Measurements from ENCODE around the gene THAP4. TPM values are rescaled to one million over a fixed set of nuclear protein-coding genes. Genes with fewer than 3 reads are reported as not detected.

The THAP4 gene
- total and polyA plus RNA-seq, 2 experiments from 2014 or later, result 62.9 to 80.4 TPM

DNA sequence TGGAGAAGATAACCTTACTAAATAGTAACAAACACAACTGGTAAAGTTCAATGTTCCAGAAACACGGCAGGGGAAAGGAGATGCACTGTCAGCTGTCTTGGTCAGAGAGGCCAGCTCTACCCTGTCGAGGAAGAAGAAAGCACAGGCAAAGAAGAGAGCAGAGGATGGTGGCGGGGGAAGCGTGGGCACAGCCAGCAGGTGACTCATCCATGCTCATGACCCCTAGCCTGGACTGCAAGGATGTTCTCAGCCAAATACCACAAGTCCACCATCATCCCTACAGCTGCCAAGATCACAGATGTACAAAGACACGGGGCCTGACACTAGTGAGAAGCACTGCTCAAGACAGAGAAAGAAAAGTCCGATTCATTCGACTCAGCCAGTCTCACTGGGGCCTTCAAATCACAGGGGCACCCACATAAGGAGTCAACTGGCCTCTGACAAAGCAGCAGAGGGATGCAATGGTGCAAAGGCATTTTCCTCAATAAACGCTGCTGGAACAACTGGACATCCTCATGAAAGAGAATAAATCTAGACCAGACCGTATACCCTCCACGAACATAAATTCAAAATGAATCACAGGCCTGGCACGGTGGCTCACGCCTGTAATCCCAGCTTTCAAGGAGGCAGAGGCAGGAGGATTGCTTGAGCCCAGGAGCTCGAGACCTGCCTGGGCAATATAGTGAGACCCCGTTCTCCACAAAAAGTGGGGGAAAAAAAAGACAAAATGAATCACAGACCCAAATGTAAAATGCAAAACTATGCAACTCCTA is 44.1 kb upstream of the THAP4 start:
- ATAC-seq, result no peak
- Mint-ChIP-seq H3K4me1 (peaks cover 5% of the 10 kb centered on the region; the same call in 1 of the 3 replicates), H3K27me3 (ENCODE audit: insufficient read depth, low read depth, poor library complexity) (peaks cover 12% of the 10 kb centered on the region), H3K4me3 (no peak overlapping the region), H3K36me3 (ENCODE audit: low read depth) (peaks cover 91% of the 10 kb centered on the region), H3K9me3 (no peaks in the 10 kb centered on the region; the same call in 2 of the 3 replicates), H3K27ac (no peak overlapping the region)
- 0 out of 2 replicates have a peak, but pooled peaks cover 4% of the 10 kb centered on the region for H3F3A ChIP-seq (replicated peaks; ENCODE audit: low read depth)
- H3K4me1 ChIP-seq (ENCODE audit: insufficient read depth), result peaks cover 6% of the 10 kb centered on the region; the same call in 1 of the 2 replicates
- H2AFZ ChIP-seq, result no peak overlapping the region
- H3K9me2 ChIP-seq (ENCODE audit: insufficient read depth), result no peaks in the 10 kb centered on the region
- no peaks in the 10 kb centered on the region for H3K27me3 ChIP-seq (ENCODE audit: insufficient read depth)
- peaks cover 18% of the 10 kb centered on the region for H4K20me1 ChIP-seq (replicated peaks; ENCODE audit: insufficient read depth)
- no peak overlapping the region for H3K27ac ChIP-seq (ENCODE audit: low read depth)
- peaks cover 44% of the 10 kb centered on the region for H3K79me2 ChIP-seq (replicated peaks; ENCODE audit: insufficient read depth)
- peaks cover 35% of the 10 kb centered on the region for H3K36me3 ChIP-seq (ENCODE audit: insufficient read depth)
- H3K4me3 ChIP-seq, result no peak overlapping the region
- no peak overlapping the region for H3K4me2 ChIP-seq
- no peak for DNase-seq (ENCODE audit: low spot score)
- TF ChIP-seq EZH2 (IDR thresholded peaks at IDR 0.05; ENCODE audit: low read depth, unreplicated experiment) (no peak), ZNF331 (CRISPR knock-in tag; IDR thresholded peaks at IDR 0.05; ENCODE audit: low read depth) (no peak), JUNB (IDR thresholded peaks at IDR 0.05; ENCODE audit: unreplicated experiment) (no peak), EZH2phosphoT487 (IDR thresholded peaks at IDR 0.05; ENCODE audit: unreplicated experiment) (no peak), POLR2AphosphoS5 (IDR thresholded peaks at IDR 0.05; ENCODE audit: low read depth) (no peak), NANOG (IDR thresholded peaks at IDR 0.05; ENCODE audit: borderline replicate concordance) (no peak), STAT1 (IDR thresholded peaks at IDR 0.05; ENCODE audit: unreplicated experiment) (no peak), ZNF114 (CRISPR knock-in tag; IDR thresholded peaks at IDR 0.05) (no peak), CREB1 (CRISPR knock-in tag; IDR thresholded peaks at IDR 0.05; ENCODE audit: low read depth) (no peak)
- TF ChIP-seq, protein P1, sequence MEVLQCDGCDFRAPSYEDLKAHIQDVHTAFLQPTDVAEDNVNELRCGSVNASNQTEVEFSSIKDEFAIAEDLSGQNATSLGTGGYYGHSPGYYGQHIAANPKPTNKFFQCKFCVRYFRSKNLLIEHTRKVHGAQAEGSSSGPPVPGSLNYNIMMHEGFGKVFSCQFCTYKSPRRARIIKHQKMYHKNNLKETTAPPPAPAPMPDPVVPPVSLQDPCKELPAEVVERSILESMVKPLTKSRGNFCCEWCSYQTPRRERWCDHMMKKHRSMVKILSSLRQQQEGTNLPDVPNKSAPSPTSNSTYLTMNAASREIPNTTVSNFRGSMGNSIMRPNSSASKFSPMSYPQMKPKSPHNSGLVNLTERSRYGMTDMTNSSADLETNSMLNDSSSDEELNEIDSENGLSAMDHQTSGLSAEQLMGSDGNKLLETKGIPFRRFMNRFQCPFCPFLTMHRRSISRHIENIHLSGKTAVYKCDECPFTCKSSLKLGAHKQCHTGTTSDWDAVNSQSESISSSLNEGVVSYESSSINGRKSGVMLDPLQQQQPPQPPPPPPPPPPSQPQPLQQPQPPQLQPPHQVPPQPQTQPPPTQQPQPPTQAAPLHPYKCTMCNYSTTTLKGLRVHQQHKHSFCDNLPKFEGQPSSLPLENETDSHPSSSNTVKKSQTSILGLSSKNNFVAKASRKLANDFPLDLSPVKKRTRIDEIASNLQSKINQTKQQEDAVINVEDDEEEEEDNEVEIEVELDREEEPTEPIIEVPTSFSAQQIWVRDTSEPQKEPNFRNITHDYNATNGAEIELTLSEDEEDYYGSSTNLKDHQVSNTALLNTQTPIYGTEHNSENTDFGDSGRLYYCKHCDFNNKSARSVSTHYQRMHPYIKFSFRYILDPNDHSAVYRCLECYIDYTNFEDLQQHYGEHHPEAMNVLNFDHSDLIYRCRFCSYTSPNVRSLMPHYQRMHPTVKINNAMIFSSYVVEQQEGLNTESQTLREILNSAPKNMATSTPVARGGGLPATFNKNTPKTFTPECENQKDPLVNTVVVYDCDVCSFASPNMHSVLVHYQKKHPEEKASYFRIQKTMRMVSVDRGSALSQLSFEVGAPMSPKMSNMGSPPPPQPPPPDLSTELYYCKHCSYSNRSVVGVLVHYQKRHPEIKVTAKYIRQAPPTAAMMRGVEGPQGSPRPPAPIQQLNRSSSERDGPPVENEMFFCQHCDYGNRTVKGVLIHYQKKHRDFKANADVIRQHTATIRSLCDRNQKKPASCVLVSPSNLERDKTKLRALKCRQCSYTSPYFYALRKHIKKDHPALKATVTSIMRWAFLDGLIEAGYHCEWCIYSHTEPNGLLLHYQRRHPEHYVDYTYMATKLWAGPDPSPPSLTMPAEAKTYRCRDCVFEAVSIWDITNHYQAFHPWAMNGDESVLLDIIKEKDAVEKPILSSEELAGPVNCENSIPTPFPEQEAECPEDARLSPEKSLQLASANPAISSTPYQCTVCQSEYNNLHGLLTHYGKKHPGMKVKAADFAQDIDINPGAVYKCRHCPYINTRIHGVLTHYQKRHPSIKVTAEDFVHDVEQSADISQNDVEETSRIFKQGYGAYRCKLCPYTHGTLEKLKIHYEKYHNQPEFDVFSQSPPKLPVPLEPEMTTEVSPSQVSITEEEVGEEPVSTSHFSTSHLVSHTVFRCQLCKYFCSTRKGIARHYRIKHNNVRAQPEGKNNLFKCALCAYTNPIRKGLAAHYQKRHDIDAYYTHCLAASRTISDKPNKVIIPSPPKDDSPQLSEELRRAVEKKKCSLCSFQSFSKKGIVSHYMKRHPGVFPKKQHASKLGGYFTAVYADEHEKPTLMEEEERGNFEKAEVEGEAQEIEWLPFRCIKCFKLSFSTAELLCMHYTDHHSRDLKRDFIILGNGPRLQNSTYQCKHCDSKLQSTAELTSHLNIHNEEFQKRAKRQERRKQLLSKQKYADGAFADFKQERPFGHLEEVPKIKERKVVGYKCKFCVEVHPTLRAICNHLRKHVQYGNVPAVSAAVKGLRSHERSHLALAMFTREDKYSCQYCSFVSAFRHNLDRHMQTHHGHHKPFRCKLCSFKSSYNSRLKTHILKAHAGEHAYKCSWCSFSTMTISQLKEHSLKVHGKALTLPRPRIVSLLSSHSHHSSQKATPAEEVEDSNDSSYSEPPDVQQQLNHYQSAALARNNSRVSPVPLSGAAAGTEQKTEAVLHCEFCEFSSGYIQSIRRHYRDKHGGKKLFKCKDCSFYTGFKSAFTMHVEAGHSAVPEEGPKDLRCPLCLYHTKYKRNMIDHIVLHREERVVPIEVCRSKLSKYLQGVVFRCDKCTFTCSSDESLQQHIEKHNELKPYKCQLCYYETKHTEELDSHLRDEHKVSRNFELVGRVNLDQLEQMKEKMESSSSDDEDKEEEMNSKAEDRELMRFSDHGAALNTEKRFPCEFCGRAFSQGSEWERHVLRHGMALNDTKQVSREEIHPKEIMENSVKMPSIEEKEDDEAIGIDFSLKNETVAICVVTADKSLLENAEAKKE (CRISPR knock-in tag; IDR thresholded peaks at IDR 0.05), result no peak
- TF ChIP-seq, protein P2, sequence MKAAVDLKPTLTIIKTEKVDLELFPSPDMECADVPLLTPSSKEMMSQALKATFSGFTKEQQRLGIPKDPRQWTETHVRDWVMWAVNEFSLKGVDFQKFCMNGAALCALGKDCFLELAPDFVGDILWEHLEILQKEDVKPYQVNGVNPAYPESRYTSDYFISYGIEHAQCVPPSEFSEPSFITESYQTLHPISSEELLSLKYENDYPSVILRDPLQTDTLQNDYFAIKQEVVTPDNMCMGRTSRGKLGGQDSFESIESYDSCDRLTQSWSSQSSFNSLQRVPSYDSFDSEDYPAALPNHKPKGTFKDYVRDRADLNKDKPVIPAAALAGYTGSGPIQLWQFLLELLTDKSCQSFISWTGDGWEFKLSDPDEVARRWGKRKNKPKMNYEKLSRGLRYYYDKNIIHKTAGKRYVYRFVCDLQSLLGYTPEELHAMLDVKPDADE (IDR thresholded peaks at IDR 0.05), result no peak
- TF ChIP-seq, protein P3, sequence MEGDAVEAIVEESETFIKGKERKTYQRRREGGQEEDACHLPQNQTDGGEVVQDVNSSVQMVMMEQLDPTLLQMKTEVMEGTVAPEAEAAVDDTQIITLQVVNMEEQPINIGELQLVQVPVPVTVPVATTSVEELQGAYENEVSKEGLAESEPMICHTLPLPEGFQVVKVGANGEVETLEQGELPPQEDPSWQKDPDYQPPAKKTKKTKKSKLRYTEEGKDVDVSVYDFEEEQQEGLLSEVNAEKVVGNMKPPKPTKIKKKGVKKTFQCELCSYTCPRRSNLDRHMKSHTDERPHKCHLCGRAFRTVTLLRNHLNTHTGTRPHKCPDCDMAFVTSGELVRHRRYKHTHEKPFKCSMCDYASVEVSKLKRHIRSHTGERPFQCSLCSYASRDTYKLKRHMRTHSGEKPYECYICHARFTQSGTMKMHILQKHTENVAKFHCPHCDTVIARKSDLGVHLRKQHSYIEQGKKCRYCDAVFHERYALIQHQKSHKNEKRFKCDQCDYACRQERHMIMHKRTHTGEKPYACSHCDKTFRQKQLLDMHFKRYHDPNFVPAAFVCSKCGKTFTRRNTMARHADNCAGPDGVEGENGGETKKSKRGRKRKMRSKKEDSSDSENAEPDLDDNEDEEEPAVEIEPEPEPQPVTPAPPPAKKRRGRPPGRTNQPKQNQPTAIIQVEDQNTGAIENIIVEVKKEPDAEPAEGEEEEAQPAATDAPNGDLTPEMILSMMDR (conservative IDR thresholded peaks at IDR 0.05; ENCODE audit: low read depth in 2 of 2), result no peak
- TF ChIP-seq, protein P4, sequence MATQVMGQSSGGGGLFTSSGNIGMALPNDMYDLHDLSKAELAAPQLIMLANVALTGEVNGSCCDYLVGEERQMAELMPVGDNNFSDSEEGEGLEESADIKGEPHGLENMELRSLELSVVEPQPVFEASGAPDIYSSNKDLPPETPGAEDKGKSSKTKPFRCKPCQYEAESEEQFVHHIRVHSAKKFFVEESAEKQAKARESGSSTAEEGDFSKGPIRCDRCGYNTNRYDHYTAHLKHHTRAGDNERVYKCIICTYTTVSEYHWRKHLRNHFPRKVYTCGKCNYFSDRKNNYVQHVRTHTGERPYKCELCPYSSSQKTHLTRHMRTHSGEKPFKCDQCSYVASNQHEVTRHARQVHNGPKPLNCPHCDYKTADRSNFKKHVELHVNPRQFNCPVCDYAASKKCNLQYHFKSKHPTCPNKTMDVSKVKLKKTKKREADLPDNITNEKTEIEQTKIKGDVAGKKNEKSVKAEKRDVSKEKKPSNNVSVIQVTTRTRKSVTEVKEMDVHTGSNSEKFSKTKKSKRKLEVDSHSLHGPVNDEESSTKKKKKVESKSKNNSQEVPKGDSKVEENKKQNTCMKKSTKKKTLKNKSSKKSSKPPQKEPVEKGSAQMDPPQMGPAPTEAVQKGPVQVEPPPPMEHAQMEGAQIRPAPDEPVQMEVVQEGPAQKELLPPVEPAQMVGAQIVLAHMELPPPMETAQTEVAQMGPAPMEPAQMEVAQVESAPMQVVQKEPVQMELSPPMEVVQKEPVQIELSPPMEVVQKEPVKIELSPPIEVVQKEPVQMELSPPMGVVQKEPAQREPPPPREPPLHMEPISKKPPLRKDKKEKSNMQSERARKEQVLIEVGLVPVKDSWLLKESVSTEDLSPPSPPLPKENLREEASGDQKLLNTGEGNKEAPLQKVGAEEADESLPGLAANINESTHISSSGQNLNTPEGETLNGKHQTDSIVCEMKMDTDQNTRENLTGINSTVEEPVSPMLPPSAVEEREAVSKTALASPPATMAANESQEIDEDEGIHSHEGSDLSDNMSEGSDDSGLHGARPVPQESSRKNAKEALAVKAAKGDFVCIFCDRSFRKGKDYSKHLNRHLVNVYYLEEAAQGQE (IDR thresholded peaks at IDR 0.05; ENCODE audit: unreplicated experiment), result no peak
